COR-L47 (cell line): ENCODE data around the gene THBS4.
"Not testable (repeated sequence)": the region's sequence is repeated elsewhere in the genome, so short reads cannot be mapped to it uniquely, and the experiment has no call there.

Source experiments
- DNase-seq: peaks from one replicate; lab custom pipeline; 2025; lab: John Stamatoyannopoulos, UW

Gene THBS4

GRCh38 chr5:80076131-80077050 lies 41.2 kb downstream of the THBS4 start:
- no peak for DNase-seq

- DNase-seq, result no peak
Observed at GRCh38 chr5:80077051-80077714, 42.0 kb downstream of the THBS4 start.

GRCh38 chr5:80078921-80079320 lies 43.8 kb downstream of the THBS4 start:
- DNase-seq, result no peak

GRCh38 chr5:80082281-80082680 lies 47.1 kb downstream of the THBS4 start:
- no peak for DNase-seq

- DNase-seq, result peak; percentile 65
Observed at GRCh38 chr5:80082731-80083100, 47.6 kb downstream of the THBS4 start.

- DNase-seq, result peak; percentile 58
Observed at GRCh38 chr5:80083101-80083890, 48.1 kb downstream of the THBS4 start.

GRCh38 chr5:80090884-80091166 lies 55.7 kb downstream of the THBS4 start:
- DNase-seq, result no peak

GRCh38 chr5:80091792-80092192 lies 56.6 kb downstream of the THBS4 start:
- peak; percentile 35 for DNase-seq

- DNase-seq, result no peak
Observed at GRCh38 chr5:80092486-80093107, 57.4 kb downstream of the THBS4 start.

GRCh38 chr5:80093796-80094195 lies 58.6 kb downstream of the THBS4 start:
- no peak for DNase-seq

GRCh38 chr5:80094236-80094738 lies 59.1 kb downstream of the THBS4 start:
- DNase-seq, result no peak

GRCh38 chr5:80097451-80097850 lies 62.3 kb downstream of the THBS4 start:
- no peak for DNase-seq

- no peak for DNase-seq
Observed at GRCh38 chr5:80101993-80102392, 66.8 kb downstream of the THBS4 start.

- no peak for DNase-seq
Observed at GRCh38 chr5:80103371-80103770, 68.2 kb downstream of the THBS4 start.

- DNase-seq, result no peak
Observed at GRCh38 chr5:80105698-80106439, 70.7 kb downstream of the THBS4 start.

- no peak for DNase-seq
Observed at GRCh38 chr5:80106916-80107315, 71.8 kb downstream of the THBS4 start.

- no peak for DNase-seq
Observed at GRCh38 chr5:80109646-80110478, 74.7 kb downstream of the THBS4 start.

GRCh38 chr5:80111376-80111990 lies 76.3 kb downstream of the THBS4 start:
- not testable (repeated sequence) for DNase-seq

- DNase-seq, result no peak
Observed at GRCh38 chr5:80114860-80115259, 79.7 kb downstream of the THBS4 start.

GRCh38 chr5:80116000-80116399 lies 80.9 kb downstream of the THBS4 start:
- DNase-seq, result no peak
